HG02798 (cell line): Measurements from ENCODE around the gene FITM1.
"Not testable (repeated sequence)": the region's sequence is repeated elsewhere in the genome, so short reads cannot be mapped to it uniquely, and the experiment has no call there.

Source experiments
- ATAC-seq: cut with Tn5 transposase; IDR thresholded peaks from one replicate; pipeline ENCODE4 v1.9.1; 2021; ENCODE audit warnings: mild to moderate bottlenecking; ENCODE audit not compliant: unreplicated experiment, poor library complexity

FITM1 gene

GRCh38 chr14:24096545-24097181 is 33.8 kb upstream of the FITM1 start:
- no peak for ATAC-seq

GRCh38 chr14:24098229-24098926 is 32.1 kb upstream of the FITM1 start:
- no peak for ATAC-seq

- no peak for ATAC-seq
These were observed 31.3 kb upstream of the FITM1 start for GRCh38 chr14:24098927-24099813.

DNA sequence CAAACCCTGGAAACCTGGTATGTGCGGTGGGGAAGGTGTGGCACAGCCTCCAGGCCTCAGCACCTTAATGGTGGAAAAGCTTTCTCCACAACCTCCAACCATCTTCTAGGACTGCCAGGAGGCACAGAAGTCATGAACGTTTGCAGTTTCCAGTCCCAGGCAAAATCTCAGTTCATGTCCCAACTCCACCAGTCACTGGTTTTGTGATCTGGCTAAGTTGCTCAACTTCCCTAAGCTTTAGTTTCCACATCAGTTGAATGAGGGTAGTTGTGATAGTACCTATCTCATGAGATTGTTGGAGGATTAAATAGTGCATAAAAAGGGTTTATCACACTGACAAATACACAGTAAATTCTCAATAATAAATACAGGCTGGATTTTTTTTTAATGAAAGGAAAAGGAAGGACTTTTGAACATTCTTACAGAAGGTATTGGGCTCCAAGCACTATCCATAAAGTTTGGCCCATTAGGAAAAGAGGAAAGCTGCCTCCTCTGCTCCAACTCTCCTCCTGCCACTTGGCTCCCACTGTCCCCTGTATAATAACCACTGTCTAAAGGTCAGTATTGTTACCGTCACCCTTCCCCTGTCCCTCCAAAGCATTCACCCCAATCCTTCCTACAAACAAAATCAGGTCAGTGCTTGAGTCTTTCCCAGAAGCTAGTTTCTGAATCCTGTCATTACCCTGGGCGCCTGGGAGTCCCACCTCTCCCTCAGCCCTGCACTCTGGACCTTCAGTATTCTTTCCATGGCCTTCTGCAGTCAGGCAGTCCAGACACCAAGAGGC is 30.1 kb upstream of the FITM1 start:
- no peak for ATAC-seq

- ATAC-seq = no peak
These were observed 29.4 kb upstream of the FITM1 start for GRCh38 chr14:24100982-24101494.

GRCh38 chr14:24102357-24103048 is 28.0 kb upstream of the FITM1 start:
- no peak for ATAC-seq

DNA sequence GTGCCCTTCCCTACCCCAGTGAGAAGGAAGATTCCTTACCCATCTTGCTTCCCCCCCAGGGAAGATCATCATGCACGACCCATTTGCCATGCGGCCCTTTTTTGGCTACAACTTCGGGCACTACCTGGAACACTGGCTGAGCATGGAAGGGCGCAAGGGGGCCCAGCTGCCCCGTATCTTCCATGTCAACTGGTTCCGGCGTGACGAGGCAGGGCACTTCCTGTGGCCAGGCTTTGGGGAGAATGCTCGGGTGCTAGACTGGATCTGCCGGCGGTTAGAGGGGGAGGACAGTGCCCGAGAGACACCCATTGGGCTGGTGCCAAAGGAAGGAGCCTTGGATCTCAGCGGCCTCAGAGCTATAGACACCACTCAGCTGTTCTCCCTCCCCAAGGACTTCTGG is 27.0 kb upstream of the FITM1 start:
- ATAC-seq = no peak

DNA sequence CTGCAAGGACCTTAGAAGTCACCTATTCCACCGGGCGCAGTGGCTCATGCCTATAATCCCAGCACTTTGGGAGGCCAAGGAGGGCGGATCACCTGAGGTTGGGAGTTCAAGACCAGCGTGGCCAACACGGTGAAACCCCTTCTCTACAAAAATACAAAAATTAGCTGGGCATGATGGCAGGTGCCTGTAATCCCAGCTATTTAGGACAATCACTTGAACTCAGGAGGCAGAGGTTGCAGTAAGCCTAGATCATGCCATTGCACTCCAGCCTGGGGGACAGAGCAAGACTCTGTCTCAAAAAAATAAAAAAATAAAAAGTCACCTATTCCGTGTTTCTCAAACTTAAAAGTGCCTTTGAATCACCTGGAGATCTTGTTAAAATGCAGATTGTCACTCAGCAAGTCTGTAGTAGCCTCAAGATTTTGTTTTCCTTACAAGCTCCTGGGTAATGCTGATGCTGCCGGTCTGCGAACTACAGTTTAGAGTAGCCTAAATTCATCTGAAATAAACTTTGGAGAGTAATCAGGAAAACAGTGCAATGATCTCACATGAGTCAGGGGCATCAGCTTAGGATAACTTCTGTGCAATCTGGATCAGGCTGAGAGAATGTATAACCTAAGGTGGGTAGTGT is 24.7 kb upstream of the FITM1 start:
- not testable (repeated sequence) for ATAC-seq

DNA sequence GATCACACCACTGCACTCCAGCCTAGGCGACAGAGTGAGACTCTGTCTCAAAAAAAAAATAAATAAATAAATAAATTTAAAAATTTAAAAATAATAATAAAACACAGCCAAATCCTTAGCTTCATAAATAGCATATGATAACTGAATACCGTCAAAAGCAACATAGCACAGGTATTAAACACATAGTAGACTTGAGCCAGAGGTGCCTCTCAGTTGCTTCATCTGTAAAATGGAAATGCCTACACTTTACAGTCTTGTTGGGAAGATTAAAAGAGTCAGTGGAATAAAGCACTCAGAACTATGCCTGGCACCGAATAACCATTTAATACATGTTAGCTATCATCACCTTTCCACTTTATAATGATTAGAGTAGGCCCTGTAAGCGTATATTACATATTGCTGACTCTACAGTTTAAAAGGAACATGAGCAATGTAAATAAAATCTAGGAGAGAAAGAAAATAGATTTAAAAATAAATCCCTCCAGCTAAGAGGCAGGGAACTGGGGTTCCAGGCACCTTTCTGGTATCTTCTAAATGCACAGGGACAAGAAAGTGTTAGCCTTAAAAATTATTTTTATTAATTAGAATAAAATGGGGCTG is 23.7 kb upstream of the FITM1 start:
- ATAC-seq = no peak

GRCh38 chr14:24108336-24108874 is 22.1 kb upstream of the FITM1 start:
- peak; percentile 26 for ATAC-seq

GRCh38 chr14:24110060-24110459 is 20.4 kb upstream of the FITM1 start:
- no peak for ATAC-seq

GRCh38 chr14:24110523-24110922 is 19.9 kb upstream of the FITM1 start:
- no peak for ATAC-seq

- no peak for ATAC-seq
These were observed 17.1 kb upstream of the FITM1 start for GRCh38 chr14:24113379-24113800.

DNA sequence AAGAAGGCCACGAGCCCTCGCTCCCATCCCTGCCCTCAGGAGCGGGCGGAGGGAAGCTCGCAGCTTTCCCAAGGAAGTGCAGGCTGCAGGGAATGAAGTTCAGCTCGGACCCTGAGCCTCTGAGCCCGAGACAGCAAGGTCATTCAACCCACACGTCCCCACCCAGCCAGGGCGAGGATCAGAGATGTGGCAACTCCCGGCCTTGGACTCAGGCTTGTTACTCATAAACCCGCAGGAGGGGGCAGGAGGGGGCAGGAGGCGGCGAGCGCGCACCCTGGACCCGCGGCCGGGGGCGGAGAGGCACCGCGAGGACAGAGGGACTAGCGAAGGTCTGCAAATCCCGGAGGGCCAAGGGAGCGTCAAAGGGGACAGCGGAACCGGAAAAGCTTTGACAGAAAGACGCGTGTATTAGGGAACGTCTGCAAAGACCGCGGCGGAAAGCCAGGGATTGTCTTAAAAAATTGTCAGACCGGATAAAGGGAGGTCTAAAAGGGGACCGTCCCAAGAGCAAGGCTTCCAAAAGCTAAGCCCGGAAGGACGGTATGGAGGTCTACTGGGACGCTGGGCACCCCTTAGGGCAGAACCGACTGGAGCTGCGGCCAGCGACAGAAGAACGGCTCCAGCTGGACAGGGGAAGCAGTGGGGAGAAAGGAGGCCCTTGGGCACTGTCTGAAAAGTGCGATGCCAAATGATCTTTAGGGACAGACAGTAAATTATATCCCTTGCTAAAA is 16.5 kb upstream of the FITM1 start:
- peak; percentile 27 for ATAC-seq

GRCh38 chr14:24114532-24115421 is 15.7 kb upstream of the FITM1 start, which contains the start of the genes DCAF11 and NRL:
DCAF11 (plus strand) TSS chr14:24114777; CDS start chr14:24115595, 818 bp downstream.
NRL (minus strand) TSS chr14:24114949; CDS start chr14:24082848, 32,101 bp downstream.
- peak; percentile 84 for ATAC-seq

DNA sequence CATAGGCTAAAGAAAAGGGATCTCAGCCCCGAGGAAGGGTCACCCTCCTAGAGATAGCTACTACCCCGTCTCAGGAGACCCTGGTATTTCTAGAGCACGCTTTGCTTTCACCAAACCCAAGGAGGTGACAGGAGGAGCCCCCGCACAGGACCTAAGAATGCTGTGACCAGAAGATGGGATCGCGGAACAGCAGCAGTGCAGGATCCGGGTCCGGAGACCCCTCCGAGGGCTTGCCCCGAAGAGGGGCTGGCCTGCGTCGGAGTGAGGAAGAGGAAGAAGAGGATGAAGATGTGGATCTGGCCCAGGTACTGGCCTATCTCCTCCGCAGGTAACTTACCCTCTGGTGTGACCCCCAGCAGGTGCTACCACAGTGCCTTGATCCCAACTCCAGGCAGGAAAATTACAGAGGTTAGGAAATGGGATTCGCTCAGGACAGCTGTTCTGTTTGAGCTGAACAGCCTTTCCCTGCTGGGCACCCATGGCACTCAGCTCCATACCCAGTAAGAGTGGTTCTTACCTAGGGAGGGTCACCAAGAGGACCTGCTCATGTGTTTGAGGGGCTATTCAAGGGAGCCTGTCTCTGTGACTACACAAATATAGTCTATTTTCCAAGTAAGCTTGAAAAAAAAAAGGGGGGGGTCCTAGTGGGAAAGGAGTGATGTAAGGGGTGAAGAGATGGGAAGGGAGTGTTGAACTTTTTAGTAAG is 14.9 kb upstream of the FITM1 start:
- no peak for ATAC-seq
